ENCODE measurements around the gene TMEM156. TPM values are rescaled to one million over a fixed set of nuclear protein-coding genes. Genes with fewer than 3 reads are reported as not detected.

Gene TMEM156
- total RNA-seq, 1 donor from 2014 or later = not detected

DNA sequence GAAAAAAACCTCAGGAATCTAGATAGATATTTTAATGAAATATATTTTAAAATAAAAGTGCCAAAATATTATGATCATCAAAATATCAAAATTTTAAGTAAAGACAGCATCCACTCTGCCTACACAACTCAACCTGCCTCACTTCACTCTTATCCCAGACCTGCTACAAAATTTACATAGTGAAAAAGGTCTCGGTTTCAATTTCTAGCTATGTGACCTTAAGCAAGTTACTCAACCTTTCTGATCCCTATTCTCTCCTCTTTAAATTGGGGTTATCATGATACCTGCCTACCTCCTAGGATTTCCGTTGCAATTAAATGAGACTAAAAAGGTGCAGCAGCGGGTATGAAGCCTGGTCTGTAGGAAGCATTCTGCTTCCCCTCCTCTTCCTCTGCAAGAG, 91.7 kb downstream of the TMEM156 start:
- H2AFZ ChIP-seq (replicated peaks) = no peak overlapping the region
- H3K36me3 ChIP-seq = no peaks in the 10 kb centered on the region
- no peak overlapping the region for H3K4me3 ChIP-seq
- H4K20me1 ChIP-seq (ENCODE audit: low read depth) = no peaks in the 10 kb centered on the region
- no peak for DNase-seq (ENCODE audit: low spot score)
- H3K4me2 ChIP-seq = no peak overlapping the region
- peaks cover 4% of the 10 kb centered on the region for H3K4me1 Mint-ChIP-seq
- no peaks in the 10 kb centered on the region for H3K4me1 ChIP-seq
- TF ChIP-seq EZH2 (IDR thresholded peaks at IDR 0.05) = no peak
- TF ChIP-seq CTCF (IDR thresholded peaks at IDR 0.05) = no peak
- TF ChIP-seq EZH2phosphoT487 (IDR thresholded peaks at IDR 0.05) = no peak
- H3K9me3 ChIP-seq (ENCODE audit: low read depth) = no peaks in the 10 kb centered on the region
- H3K27me3 ChIP-seq = no peaks in the 10 kb centered on the region
- no peaks in the 10 kb centered on the region for H3K9me3 Mint-ChIP-seq
- no peak overlapping the region for H3K9ac ChIP-seq
- H3F3A ChIP-seq (ENCODE audit: low read depth) = no peaks in the 10 kb centered on the region
- no peaks in the 10 kb centered on the region for H3K27me3 Mint-ChIP-seq (ENCODE audit: insufficient read depth, low read depth)
- no peak overlapping the region for H3K4me3 Mint-ChIP-seq
- H3K79me2 ChIP-seq (ENCODE audit: low read depth) = no peaks in the 10 kb centered on the region
- no peak overlapping the region for H3K27ac Mint-ChIP-seq
- H3K27ac ChIP-seq = no peak overlapping the region
- H3K36me3 Mint-ChIP-seq = no peaks in the 10 kb centered on the region

GRCh38 chr4:38939165-38939564, 93.0 kb downstream of the TMEM156 start:
- H3K4me2 ChIP-seq = no peak overlapping the region
- H3K36me3 Mint-ChIP-seq = no peaks in the 10 kb centered on the region
- H3K4me3 Mint-ChIP-seq = no peak overlapping the region
- H3F3A ChIP-seq (ENCODE audit: low read depth) = no peaks in the 10 kb centered on the region
- no peak overlapping the region for H3K4me3 ChIP-seq
- peaks cover 5% of the 10 kb centered on the region for H3K4me1 Mint-ChIP-seq
- no peaks in the 10 kb centered on the region for H3K9me3 ChIP-seq (ENCODE audit: low read depth)
- H3K9ac ChIP-seq = no peak overlapping the region
- H3K27ac Mint-ChIP-seq = no peak overlapping the region
- no peaks in the 10 kb centered on the region for H3K9me3 Mint-ChIP-seq
- H3K27me3 Mint-ChIP-seq (ENCODE audit: insufficient read depth, low read depth) = no peaks in the 10 kb centered on the region
- H3K36me3 ChIP-seq = no peaks in the 10 kb centered on the region
- DNase-seq (ENCODE audit: low spot score) = no peak
- TF ChIP-seq EZH2 (IDR thresholded peaks at IDR 0.05) = no peak
- no peak overlapping the region for H2AFZ ChIP-seq (replicated peaks)
- no peaks in the 10 kb centered on the region for H4K20me1 ChIP-seq (ENCODE audit: low read depth)
- no peaks in the 10 kb centered on the region for H3K79me2 ChIP-seq (ENCODE audit: low read depth)
- H3K27ac ChIP-seq = no peak overlapping the region
- H3K27me3 ChIP-seq = no peaks in the 10 kb centered on the region
- no peaks in the 10 kb centered on the region for H3K4me1 ChIP-seq

GRCh38 chr4:38935391-38936073, 96.7 kb downstream of the TMEM156 start:
- Histone ChIP-seq H3K4me3 (no peak overlapping the region), H3K27ac (no peak overlapping the region), H3K4me2 (no peak overlapping the region), H3K36me3 (no peaks in the 10 kb centered on the region), H3K79me2 (ENCODE audit: low read depth) (no peaks in the 10 kb centered on the region), H3K4me1 (peaks cover 2% of the 10 kb centered on the region), H3K9ac (no peak overlapping the region), H4K20me1 (ENCODE audit: low read depth) (no peaks in the 10 kb centered on the region), H3K9me3 (ENCODE audit: low read depth) (no peaks in the 10 kb centered on the region), H3K27me3 (no peaks in the 10 kb centered on the region), H2AFZ (replicated peaks) (no peak overlapping the region), H3F3A (ENCODE audit: low read depth) (no peaks in the 10 kb centered on the region)
- Mint-ChIP-seq H3K27me3 (ENCODE audit: insufficient read depth, low read depth) (no peaks in the 10 kb centered on the region), H3K9me3 (no peaks in the 10 kb centered on the region), H3K4me1 (peaks cover 6% of the 10 kb centered on the region), H3K27ac (peak overlapping the region; percentile 37), H3K4me3 (no peak overlapping the region), H3K36me3 (peaks cover 2% of the 10 kb centered on the region)
- TF ChIP-seq CTCF (IDR thresholded peaks at IDR 0.05) (no peak), EZH2phosphoT487 (IDR thresholded peaks at IDR 0.05) (no peak), EZH2 (IDR thresholded peaks at IDR 0.05) (no peak)
- DNase-seq (ENCODE audit: low spot score) = no peak

- H3K4me3 ChIP-seq = no peak overlapping the region
- H3K27me3 ChIP-seq = no peaks in the 10 kb centered on the region
- no peaks in the 10 kb centered on the region for H3K79me2 ChIP-seq (ENCODE audit: low read depth)
- H2AFZ ChIP-seq (replicated peaks) = no peak overlapping the region
- no peaks in the 10 kb centered on the region for H4K20me1 ChIP-seq (ENCODE audit: low read depth)
- Mint-ChIP-seq H3K36me3 (peaks cover 5% of the 10 kb centered on the region), H3K27me3 (ENCODE audit: insufficient read depth, low read depth) (peaks cover 5% of the 10 kb centered on the region), H3K4me3 (no peak overlapping the region), H3K4me1 (peaks cover 34% of the 10 kb centered on the region), H3K9me3 (no peaks in the 10 kb centered on the region), H3K27ac (no peak overlapping the region)
- no peaks in the 10 kb centered on the region for H3K9me3 ChIP-seq (ENCODE audit: low read depth)
- peaks cover 13% of the 10 kb centered on the region for H3K4me1 ChIP-seq
- H3K27ac ChIP-seq = no peak overlapping the region
- no peak overlapping the region for H3K9ac ChIP-seq
- no peak for DNase-seq (ENCODE audit: low spot score)
- H3K4me2 ChIP-seq = no peak overlapping the region
- no peaks in the 10 kb centered on the region for H3K36me3 ChIP-seq
- no peak for TF ChIP-seq EZH2 (IDR thresholded peaks at IDR 0.05)
- TF ChIP-seq CTCF (IDR thresholded peaks at IDR 0.05) = no peak
- TF ChIP-seq EZH2phosphoT487 (IDR thresholded peaks at IDR 0.05) = no peak
- H3F3A ChIP-seq (ENCODE audit: low read depth) = no peaks in the 10 kb centered on the region
Observed at GRCh38 chr4:38931125-38931524, 101.1 kb downstream of the TMEM156 start.
